Brain microvascular endothelial cell (primary cell): ENCODE measurements around the gene OR51F1.
"Not testable (repeated sequence)": the region's sequence is repeated elsewhere in the genome, so short reads cannot be mapped to it uniquely, and the experiment has no call there.

Experiments
- DNase-seq: peaks from one replicate; pipeline ENCODE4 v3.0.0-alpha.2; 2020
- H3K27ac ChIP-seq: fragments of 250-450 bp; sonication (Bioruptor Pico); 2 replicates; pipeline ENCODE4 v1.5.1; 2020; ENCODE audit warnings: mild to moderate bottlenecking, moderate library complexity
- H3K27me3 ChIP-seq: fragments of 250-450 bp; sonication (Bioruptor Pico); replicated peaks from 2 replicates; pipeline ENCODE4 v1.5.1; 2020; ENCODE audit warnings: mild to moderate bottlenecking
- H3K36me3 ChIP-seq: fragments of 250-450 bp; sonication (Bioruptor Pico); replicated peaks from 2 replicates; pipeline ENCODE4 v1.5.1; 2020; ENCODE audit warnings: mild to moderate bottlenecking
- H3K4me3 ChIP-seq: 2 replicates; pipeline ENCODE4 v1.5.1; 2011; ENCODE audit warnings: low read depth, mild to moderate bottlenecking, control low read depth, low read length, moderate library complexity
- CTCF ChIP-seq: IDR thresholded peaks from 2 replicates; pipeline ENCODE4 v1.5.1; 2011; ENCODE audit warnings: low read depth, mild to moderate bottlenecking, moderate library complexity, low read length, control low read depth, inconsistent platforms; ENCODE audit errors: missing control alignments
- in situ Hi-C: cut with HindIII; loops from 2 replicates; pipeline ENCODE4 v1.10.0; 2017; ENCODE audit warnings: low sequenced_read_pairs, low pct_ligation_motif_present

Gene OR51F1

GRCh38 chr11:4748438-4748837 lies 21.3 kb downstream of the OR51F1 start:
- Histone ChIP-seq H3K36me3 (no peaks in the 10 kb centered on the region), H3K4me3 (no peak overlapping the region), H3K27me3 (no peaks in the 10 kb centered on the region), H3K27ac (no peak overlapping the region)
- DNase-seq, result peak; percentile 14
- in situ Hi-C loops, result no loop called here
- no peak for TF ChIP-seq CTCF

- Histone ChIP-seq H3K4me3 (no peak overlapping the region), H3K27ac (no peak overlapping the region), H3K36me3 (no peaks in the 10 kb centered on the region), H3K27me3 (no peaks in the 10 kb centered on the region)
- in situ Hi-C loops, result no loop called here
- DNase-seq, result no peak
- TF ChIP-seq CTCF, result no peak
Measured at GRCh38 chr11:4740735-4741134, 29.0 kb downstream of the OR51F1 start.

GRCh38 chr11:4727171-4727570 lies 42.6 kb downstream of the OR51F1 start:
- no peaks in the 10 kb centered on the region for H3K27me3 ChIP-seq
- no peak for DNase-seq
- H3K4me3 ChIP-seq, result no peak overlapping the region
- in situ Hi-C loops, result no loop called here
- no peak overlapping the region for H3K27ac ChIP-seq
- no peak for TF ChIP-seq CTCF
- no peaks in the 10 kb centered on the region for H3K36me3 ChIP-seq

- H3K27me3 ChIP-seq, in situ Hi-C loops, H3K27ac ChIP-seq, DNase-seq, H3K36me3 ChIP-seq, H3K4me3 ChIP-seq: not testable (repeated sequence)
Measured at GRCh38 chr11:4722616-4723534, 46.9 kb downstream of the OR51F1 start.
